ENCODE results near the gene SLX4IP. TPM values are rescaled to one million over a fixed set of nuclear protein-coding genes. Genes with fewer than 3 reads are reported as not detected.

SLX4IP gene
- total RNA-seq, 1 experiment from 2014 or later, result 6.4 TPM

- ChIA-PET CTCF (no interaction called here), POLR2A (ENCODE audit: unreplicated experiment) (no interaction called here)
- no peak overlapping the region for H3K9ac ChIP-seq (ENCODE audit: low read length)
- intact Hi-C loops (cut with micrococcal nuclease), result no loop called here
- no peaks in the 10 kb centered on the region for H3K36me3 ChIP-seq (ENCODE audit: low read depth, low read length)
- no peaks in the 10 kb centered on the region for H4K20me1 ChIP-seq (ENCODE audit: low read length)
- H3F3A ChIP-seq (ENCODE audit: low read length, unreplicated experiment), result no peaks in the 10 kb centered on the region
- no peak for DNase-seq
- 0 out of 2 replicates have a peak, but pooled peaks cover 11% of the 10 kb centered on the region for H3K79me2 ChIP-seq (ENCODE audit: low read length)
- BruUV-seq (replicated peaks), result no TSS peak
- no peak overlapping the region for H3K27ac ChIP-seq (ENCODE audit: low read length)
- no peak for ATAC-seq
- no peak overlapping the region for H2AFZ ChIP-seq (ENCODE audit: low read length)
- no peak overlapping the region for H3K4me3 ChIP-seq (ENCODE audit: low read length)
- no peak overlapping the region for H3K4me2 ChIP-seq (ENCODE audit: low read length)
- no peaks in the 10 kb centered on the region for H3K9me3 ChIP-seq (ENCODE audit: low read length)
- TF ChIP-seq CTCF (conservative IDR thresholded peaks at IDR 0.05; ENCODE audit: low read depth, low read length) (no peak), EZH2phosphoT487 (IDR thresholded peaks at IDR 0.05; ENCODE audit: borderline replicate concordance, low read length) (no peak), EZH2 (IDR thresholded peaks at IDR 0.05; ENCODE audit: low read length, unreplicated experiment) (no peak)
- H3K4me1 ChIP-seq (ENCODE audit: insufficient read depth, low read length), result peaks cover 7% of the 10 kb centered on the region
- H3K9me2 ChIP-seq (replicated peaks; ENCODE audit: low read length), result no peaks in the 10 kb centered on the region
- no peaks in the 10 kb centered on the region for H3K27me3 ChIP-seq (ENCODE audit: low read length)
Observed at GRCh38 chr20:10501402-10501801, 66.3 kb downstream of the SLX4IP start.

DNA sequence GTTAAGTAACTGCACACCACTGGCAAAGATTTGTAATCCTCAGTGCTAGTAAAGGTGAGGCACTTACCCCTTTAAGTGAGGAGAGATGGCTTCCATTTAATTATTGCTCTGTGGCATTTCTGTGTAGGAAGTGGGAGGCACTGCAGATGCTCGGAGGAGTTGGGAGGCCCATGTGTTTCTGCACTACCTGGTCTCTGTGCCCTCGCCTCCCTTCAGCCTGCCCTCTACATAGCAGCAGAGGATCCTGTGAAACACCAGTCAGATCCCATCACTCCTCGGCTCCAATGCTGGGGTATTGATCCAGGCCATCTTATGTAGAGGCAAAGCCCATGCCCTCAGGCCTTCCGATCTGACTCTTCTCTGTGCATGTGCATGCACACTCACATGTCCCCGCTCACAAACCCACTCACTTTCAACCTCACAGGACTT is 67.0 kb downstream of the SLX4IP start:
- TF ChIP-seq EZH2phosphoT487 (IDR thresholded peaks at IDR 0.05; ENCODE audit: borderline replicate concordance, low read length) (no peak), EZH2 (IDR thresholded peaks at IDR 0.05; ENCODE audit: low read length, unreplicated experiment) (no peak), CTCF (conservative IDR thresholded peaks at IDR 0.05; ENCODE audit: low read depth, low read length) (no peak)
- H3K4me1 ChIP-seq (ENCODE audit: insufficient read depth, low read length), result peaks cover 12% of the 10 kb centered on the region
- H3F3A ChIP-seq (ENCODE audit: low read length, unreplicated experiment), result no peaks in the 10 kb centered on the region
- 0 out of 2 replicates have a peak, but pooled peaks cover 4% of the 10 kb centered on the region for H3K79me2 ChIP-seq (ENCODE audit: low read length)
- POLR2A ChIA-PET (ENCODE audit: unreplicated experiment), result no interaction called here
- BruUV-seq (replicated peaks), result no TSS peak
- H3K4me2 ChIP-seq (ENCODE audit: low read length), result no peak overlapping the region
- H3K9ac ChIP-seq (ENCODE audit: low read length), result no peak overlapping the region
- no peak overlapping the region for H3K27ac ChIP-seq (ENCODE audit: low read length)
- no peak overlapping the region for H2AFZ ChIP-seq (ENCODE audit: low read length)
- no peaks in the 10 kb centered on the region for H3K27me3 ChIP-seq (ENCODE audit: low read length)
- ATAC-seq (no peak), DNase-seq (no peak)
- CTCF ChIA-PET, result no interaction called here
- H3K9me3 ChIP-seq (ENCODE audit: low read length), result no peaks in the 10 kb centered on the region
- intact Hi-C loops (cut with micrococcal nuclease), result no loop called here
- no peak overlapping the region for H3K4me3 ChIP-seq (ENCODE audit: low read length)
- H3K9me2 ChIP-seq (replicated peaks; ENCODE audit: low read length), result no peaks in the 10 kb centered on the region
- H3K36me3 ChIP-seq (ENCODE audit: low read depth, low read length), result no peaks in the 10 kb centered on the region
- H4K20me1 ChIP-seq (ENCODE audit: low read length), result no peaks in the 10 kb centered on the region

GRCh38 chr20:10504608-10504993 is 69.5 kb downstream of the SLX4IP start:
- Histone ChIP-seq H3K27ac (ENCODE audit: low read length) (no peak overlapping the region), H3K4me3 (ENCODE audit: low read length) (no peak overlapping the region), H3K9me3 (ENCODE audit: low read length) (no peaks in the 10 kb centered on the region), H4K20me1 (ENCODE audit: low read length) (no peaks in the 10 kb centered on the region), H3K4me1 (ENCODE audit: insufficient read depth, low read length) (peaks cover 17% of the 10 kb centered on the region), H3K9ac (ENCODE audit: low read length) (no peak overlapping the region), H3K4me2 (ENCODE audit: low read length) (no peak overlapping the region), H3F3A (ENCODE audit: low read length, unreplicated experiment) (no peaks in the 10 kb centered on the region), H3K36me3 (ENCODE audit: low read depth, low read length) (no peaks in the 10 kb centered on the region), H2AFZ (ENCODE audit: low read length) (no peak overlapping the region), H3K79me2 (ENCODE audit: low read length) (no peaks in the 10 kb centered on the region; the same call in 1 of the 2 replicates), H3K27me3 (ENCODE audit: low read length) (no peaks in the 10 kb centered on the region), H3K9me2 (replicated peaks; ENCODE audit: low read length) (no peaks in the 10 kb centered on the region)
- TF ChIP-seq EZH2 (IDR thresholded peaks at IDR 0.05; ENCODE audit: low read length, unreplicated experiment), result no peak
- no peak for TF ChIP-seq EZH2phosphoT487 (IDR thresholded peaks at IDR 0.05; ENCODE audit: borderline replicate concordance, low read length)
- no peak for TF ChIP-seq CTCF (conservative IDR thresholded peaks at IDR 0.05; ENCODE audit: low read depth, low read length)
- intact Hi-C loops (cut with micrococcal nuclease), result no loop called here
- POLR2A ChIA-PET (ENCODE audit: unreplicated experiment), result no interaction called here
- ATAC-seq, result no peak
- CTCF ChIA-PET, result no interaction called here
- DNase-seq, result no peak
- no TSS peak for BruUV-seq (replicated peaks)

All from PC-3 (cell line).